ENCODE measurements around the gene ACIN1.

ACIN1 gene

GRCh38 chr14:23020143-23021128 lies 74.5 kb downstream of the ACIN1 start:
- TF ChIP-seq EZH2phosphoT487 (conservative IDR thresholded peaks at IDR 0.05; ENCODE audit: low read length) (no peak), CTCF (IDR thresholded peaks at IDR 0.05; ENCODE audit: insufficient read depth, low read length, poor library complexity, severe bottlenecking) (no peak)
- Histone ChIP-seq H3K4me3 (ENCODE audit: insufficient read depth, low read length, poor library complexity, severe bottlenecking) (no peak overlapping the region), H3K27ac (ENCODE audit: low read depth, low read length) (no peak overlapping the region), H3K9ac (ENCODE audit: low read length) (no peak overlapping the region), H2AFZ (ENCODE audit: low read depth, low read length, severe bottlenecking) (no peak overlapping the region), H3K27me3 (ENCODE audit: low read length) (no peaks in the 10 kb centered on the region), H4K20me1 (ENCODE audit: low read depth, low read length) (no peaks in the 10 kb centered on the region), H3K36me3 (ENCODE audit: low read length) (no peaks in the 10 kb centered on the region; the same call in 1 of the 2 replicates), H3F3A (ENCODE audit: insufficient read depth) (peaks cover 4% of the 10 kb centered on the region; the same call in 1 of the 2 replicates), H3K9me2 (replicated peaks; ENCODE audit: insufficient read depth, low read length) (no peaks in the 10 kb centered on the region), H3K4me2 (ENCODE audit: low read depth, low read length, poor library complexity, severe bottlenecking) (no peak overlapping the region), H3K9me3 (ENCODE audit: insufficient read depth, low read length) (no peaks in the 10 kb centered on the region), H3K79me2 (ENCODE audit: insufficient read depth, low read length) (no peaks in the 10 kb centered on the region)

- no peak overlapping the region for H3K27ac ChIP-seq (ENCODE audit: low read depth, low read length)
- H3K9ac ChIP-seq (ENCODE audit: low read length) = no peak overlapping the region
- H3K9me2 ChIP-seq (replicated peaks; ENCODE audit: insufficient read depth, low read length) = no peaks in the 10 kb centered on the region
- no peaks in the 10 kb centered on the region for H3K27me3 ChIP-seq (ENCODE audit: low read length)
- no peak overlapping the region for H3K4me2 ChIP-seq (ENCODE audit: low read depth, low read length, poor library complexity, severe bottlenecking)
- H3K79me2 ChIP-seq (ENCODE audit: insufficient read depth, low read length) = no peaks in the 10 kb centered on the region
- no peak for TF ChIP-seq EZH2phosphoT487 (conservative IDR thresholded peaks at IDR 0.05; ENCODE audit: low read length)
- no peak for TF ChIP-seq CTCF (IDR thresholded peaks at IDR 0.05; ENCODE audit: insufficient read depth, low read length, poor library complexity, severe bottlenecking)
- H4K20me1 ChIP-seq (ENCODE audit: low read depth, low read length) = no peaks in the 10 kb centered on the region
- no peak overlapping the region for H2AFZ ChIP-seq (ENCODE audit: low read depth, low read length, severe bottlenecking)
- peaks cover 4% of the 10 kb centered on the region; the same call in 1 of the 2 replicates for H3F3A ChIP-seq (ENCODE audit: insufficient read depth)
- H3K9me3 ChIP-seq (ENCODE audit: insufficient read depth, low read length) = no peaks in the 10 kb centered on the region
- no peaks in the 10 kb centered on the region for H3K36me3 ChIP-seq (ENCODE audit: low read length)
- H3K4me3 ChIP-seq (ENCODE audit: insufficient read depth, low read length, poor library complexity, severe bottlenecking) = no peak overlapping the region
Observed at GRCh38 chr14:23018107-23018506, 76.8 kb downstream of the ACIN1 start.

- H3K9me2 ChIP-seq (replicated peaks; ENCODE audit: insufficient read depth, low read length) = no peaks in the 10 kb centered on the region
- H3F3A ChIP-seq (ENCODE audit: insufficient read depth) = peaks cover 4% of the 10 kb centered on the region; the same call in 1 of the 2 replicates
- H2AFZ ChIP-seq (ENCODE audit: low read depth, low read length, severe bottlenecking) = no peak overlapping the region
- no peaks in the 10 kb centered on the region for H3K27me3 ChIP-seq (ENCODE audit: low read length)
- no peaks in the 10 kb centered on the region for H3K36me3 ChIP-seq (ENCODE audit: low read length)
- no peaks in the 10 kb centered on the region for H3K9me3 ChIP-seq (ENCODE audit: insufficient read depth, low read length)
- no peaks in the 10 kb centered on the region for H3K79me2 ChIP-seq (ENCODE audit: insufficient read depth, low read length)
- H3K4me3 ChIP-seq (ENCODE audit: insufficient read depth, low read length, poor library complexity, severe bottlenecking) = no peak overlapping the region
- TF ChIP-seq CTCF (IDR thresholded peaks at IDR 0.05; ENCODE audit: insufficient read depth, low read length, poor library complexity, severe bottlenecking) (no peak), EZH2phosphoT487 (conservative IDR thresholded peaks at IDR 0.05; ENCODE audit: low read length) (no peak)
- no peak overlapping the region for H3K27ac ChIP-seq (ENCODE audit: low read depth, low read length)
- no peak overlapping the region for H3K4me2 ChIP-seq (ENCODE audit: low read depth, low read length, poor library complexity, severe bottlenecking)
- no peaks in the 10 kb centered on the region for H4K20me1 ChIP-seq (ENCODE audit: low read depth, low read length)
- H3K9ac ChIP-seq (ENCODE audit: low read length) = no peak overlapping the region
Observed at GRCh38 chr14:23017091-23017490, 77.8 kb downstream of the ACIN1 start.
